Measurements from ENCODE around the gene CAPZA1. TPM values are rescaled to one million over a fixed set of nuclear protein-coding genes. Genes with fewer than 3 reads are reported as not detected.

CAPZA1 gene
- total RNA-seq, 1 donor from 2014 or later: 171 TPM

DNA sequence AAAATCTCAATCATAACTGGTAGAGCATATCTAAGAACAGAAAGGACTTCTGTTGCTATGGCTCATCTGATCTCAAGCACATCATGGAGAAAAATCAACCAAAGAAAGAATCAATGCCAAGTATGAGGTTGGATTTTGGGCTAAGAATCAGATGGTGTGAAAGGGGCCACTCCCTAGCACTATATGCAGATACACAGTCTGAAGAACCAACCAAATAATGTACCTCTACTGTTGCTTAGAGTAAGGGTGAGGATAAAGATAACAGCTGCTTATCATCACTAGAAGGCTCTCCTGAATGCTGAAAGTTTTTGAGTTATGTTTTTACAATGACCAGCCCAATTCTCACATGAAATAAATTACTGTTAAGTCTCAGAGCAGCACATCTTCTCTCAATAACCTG lies 36.3 kb upstream of the CAPZA1 start:
- Mint-ChIP-seq H3K36me3 (ENCODE audit: low read depth, unreplicated experiment) (peaks cover 11% of the 10 kb centered on the region), H3K9me3 (ENCODE audit: unreplicated experiment) (no peaks in the 10 kb centered on the region), H3K27ac (ENCODE audit: unreplicated experiment) (no peak overlapping the region), H3K4me3 (ENCODE audit: unreplicated experiment) (no peak overlapping the region), H3K27me3 (ENCODE audit: low read depth, unreplicated experiment) (no peaks in the 10 kb centered on the region), H3K4me1 (ENCODE audit: low read depth, unreplicated experiment) (no peaks in the 10 kb centered on the region)
- no peak overlapping the region for H3K9ac ChIP-seq (ENCODE audit: low read length)
- H3K4me3 ChIP-seq (ENCODE audit: insufficient read depth, low read depth, low read length): no peak overlapping the region
- H3K27me3 ChIP-seq (ENCODE audit: insufficient read depth, low read length): no peaks in the 10 kb centered on the region
- DNase-seq (ENCODE audit: low read depth) (no peak), FAIRE-seq (peak; percentile 60)
- H3K79me2 ChIP-seq (ENCODE audit: insufficient read depth, low read length): no peaks in the 10 kb centered on the region
- H3K4me2 ChIP-seq (ENCODE audit: low read length): no peak overlapping the region
- H3K9me3 ChIP-seq (ENCODE audit: insufficient read depth, low read depth, low read length): no peaks in the 10 kb centered on the region
- no peak overlapping the region for H2AFZ ChIP-seq (ENCODE audit: low read depth, low read length)
- no peak for TF ChIP-seq EZH2 (IDR thresholded peaks at IDR 0.05; ENCODE audit: insufficient read depth, low read length)
- TF ChIP-seq, protein P1, sequence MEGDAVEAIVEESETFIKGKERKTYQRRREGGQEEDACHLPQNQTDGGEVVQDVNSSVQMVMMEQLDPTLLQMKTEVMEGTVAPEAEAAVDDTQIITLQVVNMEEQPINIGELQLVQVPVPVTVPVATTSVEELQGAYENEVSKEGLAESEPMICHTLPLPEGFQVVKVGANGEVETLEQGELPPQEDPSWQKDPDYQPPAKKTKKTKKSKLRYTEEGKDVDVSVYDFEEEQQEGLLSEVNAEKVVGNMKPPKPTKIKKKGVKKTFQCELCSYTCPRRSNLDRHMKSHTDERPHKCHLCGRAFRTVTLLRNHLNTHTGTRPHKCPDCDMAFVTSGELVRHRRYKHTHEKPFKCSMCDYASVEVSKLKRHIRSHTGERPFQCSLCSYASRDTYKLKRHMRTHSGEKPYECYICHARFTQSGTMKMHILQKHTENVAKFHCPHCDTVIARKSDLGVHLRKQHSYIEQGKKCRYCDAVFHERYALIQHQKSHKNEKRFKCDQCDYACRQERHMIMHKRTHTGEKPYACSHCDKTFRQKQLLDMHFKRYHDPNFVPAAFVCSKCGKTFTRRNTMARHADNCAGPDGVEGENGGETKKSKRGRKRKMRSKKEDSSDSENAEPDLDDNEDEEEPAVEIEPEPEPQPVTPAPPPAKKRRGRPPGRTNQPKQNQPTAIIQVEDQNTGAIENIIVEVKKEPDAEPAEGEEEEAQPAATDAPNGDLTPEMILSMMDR (IDR thresholded peaks at IDR 0.05; ENCODE audit: insufficient read depth, low read depth, low read length): no peak
- H3K27ac ChIP-seq (ENCODE audit: low read depth, low read length): no peak overlapping the region
- H4K20me1 ChIP-seq (ENCODE audit: insufficient read depth, low read length): no peaks in the 10 kb centered on the region
- peaks cover 4% of the 10 kb centered on the region for H3K36me3 ChIP-seq (ENCODE audit: insufficient read depth, low read length)
- H3K4me1 ChIP-seq (ENCODE audit: insufficient read depth, low read length): no peaks in the 10 kb centered on the region

DNA sequence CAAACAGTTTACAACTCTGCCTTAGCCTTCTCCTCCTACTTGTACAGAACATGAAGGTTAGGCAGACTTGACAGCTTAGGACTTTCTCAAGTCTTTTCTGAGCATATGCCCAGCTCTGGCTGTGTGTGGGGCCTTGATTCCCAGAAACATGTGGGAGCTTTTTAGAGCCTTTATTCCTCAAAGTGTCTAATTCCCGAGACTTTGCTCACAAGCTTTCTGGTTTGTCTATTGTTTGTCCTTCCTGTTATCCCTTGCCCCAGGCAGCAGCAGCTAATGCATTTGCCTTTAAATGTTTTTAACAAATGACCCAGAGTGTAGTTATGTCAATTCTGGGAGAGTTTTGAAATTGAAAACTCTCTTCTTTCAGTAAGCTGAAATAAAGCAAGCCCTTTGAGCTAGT lies 29.9 kb upstream of the CAPZA1 start:
- Mint-ChIP-seq H3K36me3 (ENCODE audit: low read depth, unreplicated experiment) (peaks cover 20% of the 10 kb centered on the region), H3K4me1 (ENCODE audit: low read depth, unreplicated experiment) (peaks cover 3% of the 10 kb centered on the region), H3K4me3 (ENCODE audit: unreplicated experiment) (no peak overlapping the region), H3K27ac (ENCODE audit: unreplicated experiment) (no peak overlapping the region), H3K27me3 (ENCODE audit: low read depth, unreplicated experiment) (no peaks in the 10 kb centered on the region), H3K9me3 (ENCODE audit: unreplicated experiment) (peaks cover 5% of the 10 kb centered on the region)
- Histone ChIP-seq H4K20me1 (ENCODE audit: insufficient read depth, low read length) (no peaks in the 10 kb centered on the region), H3K27ac (ENCODE audit: low read depth, low read length) (no peak overlapping the region), H3K4me1 (ENCODE audit: insufficient read depth, low read length) (no peaks in the 10 kb centered on the region), H3K36me3 (ENCODE audit: insufficient read depth, low read length) (peaks cover 4% of the 10 kb centered on the region), H3K9me3 (ENCODE audit: insufficient read depth, low read depth, low read length) (no peaks in the 10 kb centered on the region), H3K79me2 (ENCODE audit: insufficient read depth, low read length) (no peaks in the 10 kb centered on the region), H3K27me3 (ENCODE audit: insufficient read depth, low read length) (no peaks in the 10 kb centered on the region), H2AFZ (ENCODE audit: low read depth, low read length) (no peak overlapping the region), H3K9ac (ENCODE audit: low read length) (no peak overlapping the region), H3K4me2 (ENCODE audit: low read length) (no peak overlapping the region), H3K4me3 (ENCODE audit: insufficient read depth, low read depth, low read length) (no peak overlapping the region)
- DNase-seq (ENCODE audit: low read depth) (no peak), FAIRE-seq (no peak)
- TF ChIP-seq, protein P1 (IDR thresholded peaks at IDR 0.05; ENCODE audit: insufficient read depth, low read depth, low read length): no peak
- no peak for TF ChIP-seq EZH2 (IDR thresholded peaks at IDR 0.05; ENCODE audit: insufficient read depth, low read length)

DNA sequence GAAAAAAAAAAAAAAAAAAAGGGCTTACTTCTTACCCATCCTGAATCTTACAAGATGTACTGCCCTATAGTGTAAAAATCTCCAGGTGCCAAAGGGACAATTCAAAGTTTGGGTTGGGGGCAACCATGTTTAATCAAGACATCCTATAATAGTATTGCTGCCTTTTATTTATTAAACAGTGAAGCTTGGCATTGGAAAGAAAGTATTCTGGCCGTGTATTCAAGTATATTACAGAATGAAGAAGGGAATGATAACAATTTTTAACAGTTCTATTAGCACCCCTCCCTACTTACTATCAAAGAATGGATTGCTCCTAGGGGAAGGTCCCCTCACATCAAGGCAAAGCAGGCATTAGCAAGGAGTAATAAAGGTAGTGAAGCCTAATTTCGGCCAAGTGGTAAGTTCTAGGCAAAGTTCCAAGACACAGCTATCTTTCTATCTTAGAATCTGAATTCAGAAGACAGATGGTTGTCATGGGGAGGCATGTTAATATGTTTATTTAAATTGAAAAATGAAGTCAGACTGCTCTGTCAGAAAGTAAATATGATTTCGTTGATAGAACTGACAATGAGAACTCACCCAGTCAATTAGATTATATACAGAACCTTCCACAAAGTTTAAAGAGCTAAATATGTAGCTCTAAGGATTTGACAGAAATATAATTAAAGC lies 25.3 kb upstream of the CAPZA1 start:
- TF ChIP-seq EZH2 (IDR thresholded peaks at IDR 0.05; ENCODE audit: insufficient read depth, low read length): no peak
- TF ChIP-seq, protein P1 (IDR thresholded peaks at IDR 0.05; ENCODE audit: insufficient read depth, low read depth, low read length): no peak
- no peak overlapping the region for H3K4me2 ChIP-seq (ENCODE audit: low read length)
- no peaks in the 10 kb centered on the region for H4K20me1 ChIP-seq (ENCODE audit: insufficient read depth, low read length)
- H3K4me3 Mint-ChIP-seq (ENCODE audit: unreplicated experiment): no peak overlapping the region
- H3K27ac ChIP-seq (ENCODE audit: low read depth, low read length): no peak overlapping the region
- H3K9ac ChIP-seq (ENCODE audit: low read length): no peak overlapping the region
- peaks cover 3% of the 10 kb centered on the region for H3K4me1 Mint-ChIP-seq (ENCODE audit: low read depth, unreplicated experiment)
- H3K36me3 ChIP-seq (ENCODE audit: insufficient read depth, low read length): peaks cover 8% of the 10 kb centered on the region
- FAIRE-seq (no peak), DNase-seq (ENCODE audit: low read depth) (no peak)
- H3K4me3 ChIP-seq (ENCODE audit: insufficient read depth, low read depth, low read length): no peak overlapping the region
- no peaks in the 10 kb centered on the region for H3K4me1 ChIP-seq (ENCODE audit: insufficient read depth, low read length)
- H3K27ac Mint-ChIP-seq (ENCODE audit: unreplicated experiment): no peak overlapping the region
- H2AFZ ChIP-seq (ENCODE audit: low read depth, low read length): no peak overlapping the region
- no peaks in the 10 kb centered on the region for H3K27me3 Mint-ChIP-seq (ENCODE audit: low read depth, unreplicated experiment)
- H3K9me3 ChIP-seq (ENCODE audit: insufficient read depth, low read depth, low read length): no peaks in the 10 kb centered on the region
- H3K27me3 ChIP-seq (ENCODE audit: insufficient read depth, low read length): no peaks in the 10 kb centered on the region
- peaks cover 5% of the 10 kb centered on the region for H3K9me3 Mint-ChIP-seq (ENCODE audit: unreplicated experiment)
- no peaks in the 10 kb centered on the region for H3K79me2 ChIP-seq (ENCODE audit: insufficient read depth, low read length)
- H3K36me3 Mint-ChIP-seq (ENCODE audit: low read depth, unreplicated experiment): peaks cover 11% of the 10 kb centered on the region
